Measurements from ENCODE around the gene BPIFB2.

The BPIFB2 gene

GRCh38 chr20:33008336-33009213 lies 1.1 kb downstream of the BPIFB2 start:
- no peak for DNase-seq (ENCODE audit: low spot score)

GRCh38 chr20:33009214-33010132 lies 2.0 kb downstream of the BPIFB2 start:
- no peak for DNase-seq (ENCODE audit: low spot score)

GRCh38 chr20:33010133-33010504 lies 2.6 kb downstream of the BPIFB2 start:
- no peak for DNase-seq (ENCODE audit: low spot score)

- DNase-seq (ENCODE audit: low spot score), result no peak
Observed at GRCh38 chr20:33010674-33011449, 3.4 kb downstream of the BPIFB2 start.

GRCh38 chr20:33012327-33013189 lies 5.1 kb downstream of the BPIFB2 start:
- DNase-seq (ENCODE audit: low spot score), result no peak

- DNase-seq (ENCODE audit: low spot score), result no peak
Observed at GRCh38 chr20:33013701-33014326, 6.3 kb downstream of the BPIFB2 start.

GRCh38 chr20:33014336-33015113 lies 7.0 kb downstream of the BPIFB2 start:
- no peak for DNase-seq (ENCODE audit: low spot score)

- no peak for DNase-seq (ENCODE audit: low spot score)
Observed at GRCh38 chr20:33015114-33015484, 7.6 kb downstream of the BPIFB2 start.

- DNase-seq (ENCODE audit: low spot score), result no peak
Observed at GRCh38 chr20:33015700-33016580, 8.4 kb downstream of the BPIFB2 start.

GRCh38 chr20:33016581-33017109 lies 9.1 kb downstream of the BPIFB2 start:
- no peak for DNase-seq (ENCODE audit: low spot score)

- DNase-seq (ENCODE audit: low spot score), result no peak
Observed at GRCh38 chr20:33017542-33017941, 10.0 kb downstream of the BPIFB2 start.

GRCh38 chr20:33018169-33018931 lies 10.8 kb downstream of the BPIFB2 start:
- DNase-seq (ENCODE audit: low spot score), result no peak

- no peak for DNase-seq (ENCODE audit: low spot score)
Observed at GRCh38 chr20:33019465-33020277, 12.2 kb downstream of the BPIFB2 start.

- no peak for DNase-seq (ENCODE audit: low spot score)
Observed at GRCh38 chr20:33020278-33021161, 13.0 kb downstream of the BPIFB2 start.

GRCh38 chr20:33021879-33022278 lies 14.4 kb downstream of the BPIFB2 start:
- DNase-seq (ENCODE audit: low spot score), result no peak

GRCh38 chr20:33022289-33022688 lies 14.8 kb downstream of the BPIFB2 start:
- no peak for DNase-seq (ENCODE audit: low spot score)

Data from AG20443 (cell line).